Measurements from ENCODE around the gene AIM2. TPM values are rescaled to one million over a fixed set of nuclear protein-coding genes. Genes with fewer than 3 reads are reported as not detected.

The AIM2 gene, protein sequence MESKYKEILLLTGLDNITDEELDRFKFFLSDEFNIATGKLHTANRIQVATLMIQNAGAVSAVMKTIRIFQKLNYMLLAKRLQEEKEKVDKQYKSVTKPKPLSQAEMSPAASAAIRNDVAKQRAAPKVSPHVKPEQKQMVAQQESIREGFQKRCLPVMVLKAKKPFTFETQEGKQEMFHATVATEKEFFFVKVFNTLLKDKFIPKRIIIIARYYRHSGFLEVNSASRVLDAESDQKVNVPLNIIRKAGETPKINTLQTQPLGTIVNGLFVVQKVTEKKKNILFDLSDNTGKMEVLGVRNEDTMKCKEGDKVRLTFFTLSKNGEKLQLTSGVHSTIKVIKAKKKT
- total RNA-seq = not detected in 2 replicates

GRCh38 chr1:159076438-159077119 lies at the start of gene AIM2:
Gene AIM2, minus strand, starts transcription at chr1:159076766. Its CDS starts 3,267 bp downstream, at chr1:159073499.

Other genes with a start within 250 kb of the AIM2 start
- not detected in 2 replicates for gene MNDA, start 245.4 kb downstream of the AIM2 start, total RNA-seq
- gene PYHIN1, start 145.2 kb downstream of the AIM2 start, total RNA-seq = not detected in 2 replicates
- 72.8 and 101 TPM in 2 replicates for gene IFI16, start 66.9 kb downstream of the AIM2 start, total RNA-seq
- gene CADM3, start 94.8 kb upstream of the AIM2 start, total RNA-seq = 22.6 and 52.0 TPM in 2 replicates
- 0.54 and 2.4 TPM in 2 replicates for gene ACKR1, start 128.1 kb upstream of the AIM2 start, total RNA-seq
- not detected in 2 replicates for gene FCER1A, start 225.6 kb upstream of the AIM2 start, total RNA-seq

All from cardiac atrium fibroblast (primary cell).